PC-9 (cell line): ENCODE data around the gene COL25A1. TPM values are rescaled to one million over a fixed set of nuclear protein-coding genes. Genes with fewer than 3 reads are reported as not detected.

Source experiments
- BruUV-seq: library from RNA; stranded (reverse); fragments of 400-500 nt; replicated peaks from 2 replicates; lab custom pipeline; 2021; lab: Mats Ljungman, UMichigan
- CTCF ChIA-PET: fragments of 300-600 bp; sonication (Branson Sonifier 250); formaldehyde crosslinking; loops from one replicate; lab custom pipeline; 2022; ENCODE audit warnings: antibody characterized with exemption; lab: Charles Lee
- POLR2A ChIA-PET: fragments of 300-600 bp; sonication (Branson Sonifier 250); formaldehyde crosslinking; loops from one replicate; lab custom pipeline; 2022; ENCODE audit warnings: antibody characterized with exemption; ENCODE audit not compliant: unreplicated experiment; lab: Charles Lee
- DNase-seq, 2 experiments: peaks; one replicate each; pipeline versions ENCODE4 v3.0.0 to v3.0.0-alpha.2; 2015 to 2022; ENCODE audit warnings: mixed read lengths in 1 of 2
- H2AFZ ChIP-seq: fragments of 200-600 bp; sonication (generic); 2 replicates; pipeline ENCODE4 v1.8.1; 2017; ENCODE audit warnings: antibody characterized with exemption
- H3F3A ChIP-seq: fragments of 200-600 bp; sonication (generic); 2 replicates; pipeline ENCODE4 v1.8.1; 2017; ENCODE audit warnings: antibody characterized with exemption, mild to moderate bottlenecking, low read depth; ENCODE audit not compliant: insufficient read depth
- H3K27ac ChIP-seq: fragments of 200-600 bp; sonication (generic); 2 replicates; pipeline ENCODE4 v1.6.1; 2016; ENCODE audit warnings: mixed run types
- H3K27me3 ChIP-seq: fragments of 200-600 bp; sonication (generic); 2 replicates; pipeline ENCODE4 v1.6.1; 2016; ENCODE audit warnings: low read depth, mixed run types; ENCODE audit not compliant: insufficient read depth
- H3K36me3 ChIP-seq: fragments of 200-600 bp; sonication (generic); 2 replicates; pipeline ENCODE4 v1.6.1; 2016; ENCODE audit warnings: low read depth, mixed run types
- H3K4me1 ChIP-seq: fragments of 200-600 bp; sonication (generic); replicated peaks from 2 replicates; pipeline ENCODE4 v1.6.1; 2016; ENCODE audit warnings: mixed run types; ENCODE audit not compliant: insufficient read depth
- H3K4me2 ChIP-seq: fragments of 200-600 bp; sonication (generic); 2 replicates; pipeline ENCODE4 v1.6.1; 2017; ENCODE audit warnings: mixed run types
- H3K4me3 ChIP-seq: fragments of 200-600 bp; sonication (generic); 2 replicates; pipeline ENCODE4 v1.6.1; 2016; ENCODE audit warnings: mixed run types
- H3K79me2 ChIP-seq: fragments of 200-600 bp; sonication (generic); 2 replicates; pipeline ENCODE4 v1.6.1; 2017; ENCODE audit warnings: low read depth, mixed run types
- H3K9me2 ChIP-seq: fragments of 200-600 bp; sonication (generic); 2 replicates; pipeline ENCODE4 v1.8.1; 2017; ENCODE audit warnings: mild to moderate bottlenecking; ENCODE audit not compliant: insufficient read depth
- H3K9me3 ChIP-seq: fragments of 200-600 bp; sonication (generic); 2 replicates; pipeline ENCODE4 v1.8.1; 2016; ENCODE audit warnings: low read depth; ENCODE audit not compliant: insufficient read depth
- H4K20me1 ChIP-seq: fragments of 200-600 bp; sonication (generic); 2 replicates; pipeline ENCODE4 v1.8.1; 2017; ENCODE audit not compliant: insufficient read depth
- CTCF ChIP-seq: fragments of 200-600 bp; sonication (generic); conservative IDR thresholded peaks from 2 replicates; pipeline ENCODE4 v1.6.1; 2017; ENCODE audit warnings: mixed run types, antibody characterized with exemption, mild to moderate bottlenecking, moderate library complexity
- EZH2 ChIP-seq: fragments of 200-600 bp; sonication (generic); IDR thresholded peaks from 2 replicates; pipeline ENCODE4 v1.8.0; 2017; ENCODE audit warnings: antibody characterized with exemption, low read depth
- intact Hi-C: fragments of 100-400 bp; cut with micrococcal nuclease; formaldehyde crosslinking; loops from one replicate; pipeline ENCODE4 v1.10.0; 2022; ENCODE audit not compliant: unreplicated experiment
- total RNA-seq: library from RNA; stranded (reverse); gene quantifications from 2 replicates; pipeline ENCODE4 v1.2.3, GENCODE V29; 2021

Gene COL25A1
- total RNA-seq, 1 experiment from 2014 or later = not detected

GRCh38 chr4:108919226-108919893 is 383.1 kb downstream of the COL25A1 start:
- Histone ChIP-seq H3K79me2 (no peaks in the 10 kb centered on the region), H3K4me1 (no peaks in the 10 kb centered on the region), H3K4me2 (no peak overlapping the region), H3K9me3 (no peaks in the 10 kb centered on the region), H3F3A (no peaks in the 10 kb centered on the region), H3K36me3 (no peaks in the 10 kb centered on the region), H3K27ac (no peak overlapping the region), H3K27me3 (no peaks in the 10 kb centered on the region), H4K20me1 (no peaks in the 10 kb centered on the region), H3K9me2 (no peaks in the 10 kb centered on the region), H3K4me3 (no peak overlapping the region), H2AFZ (no peak overlapping the region)
- intact Hi-C loops = no loop called here
- ChIA-PET CTCF (no interaction called here), POLR2A (no interaction called here)
- BruUV-seq = no TSS peak
- DNase-seq = no peak
- TF ChIP-seq EZH2 (no peak), CTCF (no peak)

GRCh38 chr4:108917255-108917654 is 385.2 kb downstream of the COL25A1 start:
- Histone ChIP-seq H3F3A (no peaks in the 10 kb centered on the region), H3K79me2 (no peaks in the 10 kb centered on the region), H4K20me1 (no peaks in the 10 kb centered on the region), H3K4me3 (no peak overlapping the region), H3K9me3 (no peaks in the 10 kb centered on the region), H3K27me3 (no peaks in the 10 kb centered on the region), H3K4me2 (no peak overlapping the region), H3K27ac (no peak overlapping the region), H3K36me3 (no peaks in the 10 kb centered on the region), H3K4me1 (no peaks in the 10 kb centered on the region), H2AFZ (no peak overlapping the region), H3K9me2 (no peaks in the 10 kb centered on the region)
- TF ChIP-seq EZH2 (no peak), CTCF (no peak)
- CTCF ChIA-PET = no interaction called here
- intact Hi-C loops = no loop called here
- POLR2A ChIA-PET = no interaction called here
- DNase-seq = no peak
- BruUV-seq = no TSS peak

GRCh38 chr4:108916638-108917037 is 385.8 kb downstream of the COL25A1 start:
- Histone ChIP-seq H3K27ac (no peak overlapping the region), H3K9me3 (no peaks in the 10 kb centered on the region), H2AFZ (no peak overlapping the region), H3K4me3 (no peak overlapping the region), H3K4me2 (no peak overlapping the region), H3K79me2 (no peaks in the 10 kb centered on the region), H3F3A (no peaks in the 10 kb centered on the region), H4K20me1 (no peaks in the 10 kb centered on the region), H3K27me3 (no peaks in the 10 kb centered on the region), H3K36me3 (no peaks in the 10 kb centered on the region), H3K4me1 (no peaks in the 10 kb centered on the region), H3K9me2 (no peaks in the 10 kb centered on the region)
- CTCF ChIA-PET = no interaction called here
- DNase-seq = no peak
- BruUV-seq = no TSS peak
- intact Hi-C loops = no loop called here
- POLR2A ChIA-PET = no interaction called here
- no peak for TF ChIP-seq CTCF
- TF ChIP-seq EZH2 = no peak
